Mammary epithelial cell (primary cell): ENCODE measurements around the gene FGF1.

ENCODE experiments used
- EZH2 ChIP-seq: IDR thresholded peaks from 2 replicates; pipeline ENCODE4 v1.6.1; 2012; ENCODE audit warnings: low read length, inconsistent platforms, borderline replicate concordance
- TF ChIP-seq, protein P1 (sequence below), 2 donors: IDR thresholded peaks in 1 of 2; conservative IDR thresholded peaks in 1 of 2; 2 replicates each; pipeline ENCODE4 v1.5.1; 2011 to 2012; ENCODE audit warnings: inconsistent platforms in 2 of 2, low read length in 2 of 2, mild to moderate bottlenecking in 2 of 2, control low read depth in 1 of 2, low read depth in 1 of 2; ENCODE audit not compliant: insufficient read depth in 1 of 2; ENCODE audit errors: extremely low read depth in 1 of 2

DNA sequence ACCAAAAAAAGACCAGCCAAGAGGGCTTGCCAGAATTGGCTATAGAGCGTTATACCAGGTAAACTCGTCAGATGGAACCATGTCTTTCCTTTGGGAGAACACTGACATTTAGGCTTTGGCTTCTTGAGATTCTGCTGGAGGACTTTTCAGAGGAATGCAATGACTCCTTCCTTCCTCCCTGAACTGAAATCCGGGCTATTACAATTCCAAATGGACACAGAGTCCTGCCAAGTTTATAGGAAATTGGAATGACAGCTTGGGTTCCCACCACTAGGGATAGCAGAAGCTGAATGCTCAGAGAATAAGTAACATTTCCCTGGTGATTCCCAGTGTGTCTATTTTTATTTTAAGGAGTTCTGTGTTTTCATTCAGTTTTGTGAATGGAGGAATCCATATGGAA, 143.0 kb downstream of the FGF1 start:
- TF ChIP-seq, protein P1, sequence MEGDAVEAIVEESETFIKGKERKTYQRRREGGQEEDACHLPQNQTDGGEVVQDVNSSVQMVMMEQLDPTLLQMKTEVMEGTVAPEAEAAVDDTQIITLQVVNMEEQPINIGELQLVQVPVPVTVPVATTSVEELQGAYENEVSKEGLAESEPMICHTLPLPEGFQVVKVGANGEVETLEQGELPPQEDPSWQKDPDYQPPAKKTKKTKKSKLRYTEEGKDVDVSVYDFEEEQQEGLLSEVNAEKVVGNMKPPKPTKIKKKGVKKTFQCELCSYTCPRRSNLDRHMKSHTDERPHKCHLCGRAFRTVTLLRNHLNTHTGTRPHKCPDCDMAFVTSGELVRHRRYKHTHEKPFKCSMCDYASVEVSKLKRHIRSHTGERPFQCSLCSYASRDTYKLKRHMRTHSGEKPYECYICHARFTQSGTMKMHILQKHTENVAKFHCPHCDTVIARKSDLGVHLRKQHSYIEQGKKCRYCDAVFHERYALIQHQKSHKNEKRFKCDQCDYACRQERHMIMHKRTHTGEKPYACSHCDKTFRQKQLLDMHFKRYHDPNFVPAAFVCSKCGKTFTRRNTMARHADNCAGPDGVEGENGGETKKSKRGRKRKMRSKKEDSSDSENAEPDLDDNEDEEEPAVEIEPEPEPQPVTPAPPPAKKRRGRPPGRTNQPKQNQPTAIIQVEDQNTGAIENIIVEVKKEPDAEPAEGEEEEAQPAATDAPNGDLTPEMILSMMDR (conservative IDR thresholded peaks at IDR 0.05 in 1 of 2, IDR thresholded peaks at IDR 0.05 in 1 of 2; ENCODE audit: extremely low read depth in 1 of 2, insufficient read depth in 1 of 2, low read depth in 1 of 2, low read length in 2 of 2), result no peak
- TF ChIP-seq EZH2, result no peak
